Measurements from ENCODE around the gene PCDH1. TPM values are rescaled to one million over a fixed set of nuclear protein-coding genes. Genes with fewer than 3 reads are reported as not detected.

PCDH1 gene
- total and polyA plus RNA-seq, 2 of the 13 experiments (the other 11 are each of a cell fraction or from before 2014, with no cell fraction given): 0.11 to 0.83 TPM

DNA sequence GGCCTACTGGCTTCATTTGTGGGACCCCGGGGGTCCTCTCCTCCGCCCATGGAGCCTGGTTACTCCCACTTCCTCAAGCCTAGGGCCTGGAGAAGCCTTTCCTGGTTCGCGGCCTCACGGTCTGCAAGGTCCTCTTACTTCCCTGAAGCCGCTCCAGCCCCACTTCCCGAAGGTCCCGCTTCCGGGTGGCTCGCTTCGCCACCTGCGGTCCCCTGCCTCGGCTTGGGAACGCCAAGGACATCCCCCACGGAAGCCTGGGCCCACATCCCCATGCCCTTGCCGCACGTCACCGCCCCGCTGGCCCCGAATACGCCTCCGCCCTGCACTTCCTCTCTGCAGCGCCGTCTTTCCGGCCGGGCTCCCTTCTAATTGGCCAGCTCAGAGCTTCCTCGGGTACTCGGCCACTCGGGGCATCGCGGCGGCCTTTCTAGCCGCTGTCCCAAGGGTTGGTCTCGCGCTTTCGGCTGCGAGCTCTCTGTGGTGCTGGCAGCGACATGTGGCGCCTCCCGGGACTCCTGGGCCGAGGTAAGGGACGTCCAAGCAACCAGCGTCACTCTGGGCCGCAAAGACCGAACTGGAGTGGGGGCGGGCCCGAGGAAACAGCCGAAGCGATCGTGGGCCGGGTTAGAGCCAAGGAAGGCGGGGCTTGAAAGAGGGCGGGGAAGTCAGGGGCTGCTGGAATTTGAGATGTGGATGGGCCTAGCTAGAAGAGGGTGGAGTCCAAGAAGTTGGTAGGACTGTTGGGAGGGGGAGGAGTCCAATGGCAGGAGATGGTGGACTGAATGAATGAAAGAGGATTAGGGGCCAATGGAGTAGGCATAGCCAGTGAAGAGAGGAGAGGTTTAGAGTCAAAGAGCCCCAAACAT, 45.5 kb upstream of the PCDH1 start, which contains the start of gene DELE1 (continued):
- TF ChIP-seq, protein P1, sequence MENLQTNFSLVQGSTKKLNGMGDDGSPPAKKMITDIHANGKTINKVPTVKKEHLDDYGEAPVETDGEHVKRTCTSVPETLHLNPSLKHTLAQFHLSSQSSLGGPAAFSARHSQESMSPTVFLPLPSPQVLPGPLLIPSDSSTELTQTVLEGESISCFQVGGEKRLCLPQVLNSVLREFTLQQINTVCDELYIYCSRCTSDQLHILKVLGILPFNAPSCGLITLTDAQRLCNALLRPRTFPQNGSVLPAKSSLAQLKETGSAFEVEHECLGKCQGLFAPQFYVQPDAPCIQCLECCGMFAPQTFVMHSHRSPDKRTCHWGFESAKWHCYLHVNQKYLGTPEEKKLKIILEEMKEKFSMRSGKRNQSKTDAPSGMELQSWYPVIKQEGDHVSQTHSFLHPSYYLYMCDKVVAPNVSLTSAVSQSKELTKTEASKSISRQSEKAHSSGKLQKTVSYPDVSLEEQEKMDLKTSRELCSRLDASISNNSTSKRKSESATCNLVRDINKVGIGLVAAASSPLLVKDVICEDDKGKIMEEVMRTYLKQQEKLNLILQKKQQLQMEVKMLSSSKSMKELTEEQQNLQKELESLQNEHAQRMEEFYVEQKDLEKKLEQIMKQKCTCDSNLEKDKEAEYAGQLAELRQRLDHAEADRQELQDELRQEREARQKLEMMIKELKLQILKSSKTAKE (CRISPR knock-in tag; IDR thresholded peaks at IDR 0.05; ENCODE audit: borderline replicate concordance): no peak
- TF ChIP-seq TRIM24 (CRISPR knock-in tag; IDR thresholded peaks at IDR 0.05): no peak
- no peak for TF ChIP-seq FOSL2 (CRISPR knock-in tag; IDR thresholded peaks at IDR 0.05)
- TF ChIP-seq, protein P2, sequence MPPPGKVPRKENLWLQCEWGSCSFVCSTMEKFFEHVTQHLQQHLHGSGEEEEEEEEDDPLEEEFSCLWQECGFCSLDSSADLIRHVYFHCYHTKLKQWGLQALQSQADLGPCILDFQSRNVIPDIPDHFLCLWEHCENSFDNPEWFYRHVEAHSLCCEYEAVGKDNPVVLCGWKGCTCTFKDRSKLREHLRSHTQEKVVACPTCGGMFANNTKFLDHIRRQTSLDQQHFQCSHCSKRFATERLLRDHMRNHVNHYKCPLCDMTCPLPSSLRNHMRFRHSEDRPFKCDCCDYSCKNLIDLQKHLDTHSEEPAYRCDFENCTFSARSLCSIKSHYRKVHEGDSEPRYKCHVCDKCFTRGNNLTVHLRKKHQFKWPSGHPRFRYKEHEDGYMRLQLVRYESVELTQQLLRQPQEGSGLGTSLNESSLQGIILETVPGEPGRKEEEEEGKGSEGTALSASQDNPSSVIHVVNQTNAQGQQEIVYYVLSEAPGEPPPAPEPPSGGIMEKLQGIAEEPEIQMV (CRISPR knock-in tag; IDR thresholded peaks at IDR 0.05; ENCODE audit: low read depth): no peak
- TF ChIP-seq KDM2A (CRISPR knock-in tag; IDR thresholded peaks at IDR 0.05; ENCODE audit: borderline replicate concordance, low read depth): peak; percentile 70; the same call in 1 of the 2 replicates
- no peak for TF ChIP-seq ZNF260 (CRISPR knock-in tag; IDR thresholded peaks at IDR 0.05; ENCODE audit: borderline replicate concordance, low read depth)
- TF ChIP-seq ZSCAN31 (CRISPR knock-in tag; IDR thresholded peaks at IDR 0.05; ENCODE audit: low read depth): peak; percentile 74; the same call in 1 of the 2 replicates
- TF ChIP-seq PHF5A (CRISPR knock-in tag; IDR thresholded peaks at IDR 0.05; ENCODE audit: low read depth, unreplicated experiment): no peak
- peak; percentile 76; the same call in 1 of the 2 replicates for TF ChIP-seq ZNF20 (CRISPR knock-in tag; IDR thresholded peaks at IDR 0.05)
- peak; percentile 72 for TF ChIP-seq SP4 (CRISPR knock-in tag; IDR thresholded peaks at IDR 0.05)
- TF ChIP-seq, protein P3, sequence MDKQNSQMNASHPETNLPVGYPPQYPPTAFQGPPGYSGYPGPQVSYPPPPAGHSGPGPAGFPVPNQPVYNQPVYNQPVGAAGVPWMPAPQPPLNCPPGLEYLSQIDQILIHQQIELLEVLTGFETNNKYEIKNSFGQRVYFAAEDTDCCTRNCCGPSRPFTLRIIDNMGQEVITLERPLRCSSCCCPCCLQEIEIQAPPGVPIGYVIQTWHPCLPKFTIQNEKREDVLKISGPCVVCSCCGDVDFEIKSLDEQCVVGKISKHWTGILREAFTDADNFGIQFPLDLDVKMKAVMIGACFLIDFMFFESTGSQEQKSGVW (CRISPR knock-in tag; IDR thresholded peaks at IDR 0.05; ENCODE audit: borderline replicate concordance): no peak
- no peak for TF ChIP-seq U2AF2 (IDR thresholded peaks at IDR 0.05; ENCODE audit: low read depth, low read length)
- TF ChIP-seq ZNF660 (CRISPR knock-in tag; IDR thresholded peaks at IDR 0.05; ENCODE audit: borderline replicate concordance, low read depth): no peak; the same call in 1 of the 2 replicates
- TF ChIP-seq, protein P4, sequence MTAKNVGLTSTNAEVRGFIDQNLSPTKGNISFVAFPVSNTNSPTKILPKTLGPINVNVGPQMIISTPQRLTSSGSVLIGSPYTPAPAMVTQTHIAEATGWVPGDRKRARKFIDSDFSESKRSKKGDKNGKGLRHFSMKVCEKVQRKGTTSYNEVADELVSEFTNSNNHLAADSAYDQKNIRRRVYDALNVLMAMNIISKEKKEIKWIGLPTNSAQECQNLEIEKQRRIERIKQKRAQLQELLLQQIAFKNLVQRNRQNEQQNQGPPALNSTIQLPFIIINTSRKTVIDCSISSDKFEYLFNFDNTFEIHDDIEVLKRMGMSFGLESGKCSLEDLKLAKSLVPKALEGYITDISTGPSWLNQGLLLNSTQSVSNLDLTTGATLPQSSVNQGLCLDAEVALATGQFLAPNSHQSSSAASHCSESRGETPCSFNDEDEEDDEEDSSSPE (CRISPR knock-in tag; IDR thresholded peaks at IDR 0.05): peak; percentile 72
- no peak for TF ChIP-seq BRCA1 (CRISPR knock-in tag; IDR thresholded peaks at IDR 0.05)
- TF ChIP-seq, protein P5, sequence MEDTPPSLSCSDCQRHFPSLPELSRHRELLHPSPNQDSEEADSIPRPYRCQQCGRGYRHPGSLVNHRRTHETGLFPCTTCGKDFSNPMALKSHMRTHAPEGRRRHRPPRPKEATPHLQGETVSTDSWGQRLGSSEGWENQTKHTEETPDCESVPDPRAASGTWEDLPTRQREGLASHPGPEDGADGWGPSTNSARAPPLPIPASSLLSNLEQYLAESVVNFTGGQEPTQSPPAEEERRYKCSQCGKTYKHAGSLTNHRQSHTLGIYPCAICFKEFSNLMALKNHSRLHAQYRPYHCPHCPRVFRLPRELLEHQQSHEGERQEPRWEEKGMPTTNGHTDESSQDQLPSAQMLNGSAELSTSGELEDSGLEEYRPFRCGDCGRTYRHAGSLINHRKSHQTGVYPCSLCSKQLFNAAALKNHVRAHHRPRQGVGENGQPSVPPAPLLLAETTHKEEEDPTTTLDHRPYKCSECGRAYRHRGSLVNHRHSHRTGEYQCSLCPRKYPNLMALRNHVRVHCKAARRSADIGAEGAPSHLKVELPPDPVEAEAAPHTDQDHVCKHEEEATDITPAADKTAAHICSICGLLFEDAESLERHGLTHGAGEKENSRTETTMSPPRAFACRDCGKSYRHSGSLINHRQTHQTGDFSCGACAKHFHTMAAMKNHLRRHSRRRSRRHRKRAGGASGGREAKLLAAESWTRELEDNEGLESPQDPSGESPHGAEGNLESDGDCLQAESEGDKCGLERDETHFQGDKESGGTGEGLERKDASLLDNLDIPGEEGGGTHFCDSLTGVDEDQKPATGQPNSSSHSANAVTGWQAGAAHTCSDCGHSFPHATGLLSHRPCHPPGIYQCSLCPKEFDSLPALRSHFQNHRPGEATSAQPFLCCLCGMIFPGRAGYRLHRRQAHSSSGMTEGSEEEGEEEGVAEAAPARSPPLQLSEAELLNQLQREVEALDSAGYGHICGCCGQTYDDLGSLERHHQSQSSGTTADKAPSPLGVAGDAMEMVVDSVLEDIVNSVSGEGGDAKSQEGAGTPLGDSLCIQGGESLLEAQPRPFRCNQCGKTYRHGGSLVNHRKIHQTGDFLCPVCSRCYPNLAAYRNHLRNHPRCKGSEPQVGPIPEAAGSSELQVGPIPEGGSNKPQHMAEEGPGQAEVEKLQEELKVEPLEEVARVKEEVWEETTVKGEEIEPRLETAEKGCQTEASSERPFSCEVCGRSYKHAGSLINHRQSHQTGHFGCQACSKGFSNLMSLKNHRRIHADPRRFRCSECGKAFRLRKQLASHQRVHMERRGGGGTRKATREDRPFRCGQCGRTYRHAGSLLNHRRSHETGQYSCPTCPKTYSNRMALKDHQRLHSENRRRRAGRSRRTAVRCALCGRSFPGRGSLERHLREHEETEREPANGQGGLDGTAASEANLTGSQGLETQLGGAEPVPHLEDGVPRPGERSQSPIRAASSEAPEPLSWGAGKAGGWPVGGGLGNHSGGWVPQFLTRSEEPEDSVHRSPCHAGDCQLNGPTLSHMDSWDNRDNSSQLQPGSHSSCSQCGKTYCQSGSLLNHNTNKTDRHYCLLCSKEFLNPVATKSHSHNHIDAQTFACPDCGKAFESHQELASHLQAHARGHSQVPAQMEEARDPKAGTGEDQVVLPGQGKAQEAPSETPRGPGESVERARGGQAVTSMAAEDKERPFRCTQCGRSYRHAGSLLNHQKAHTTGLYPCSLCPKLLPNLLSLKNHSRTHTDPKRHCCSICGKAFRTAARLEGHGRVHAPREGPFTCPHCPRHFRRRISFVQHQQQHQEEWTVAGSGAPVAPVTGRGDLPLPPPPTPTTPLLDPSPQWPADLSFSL (CRISPR knock-in tag; IDR thresholded peaks at IDR 0.05): no peak
